GM18907 (cell line): ENCODE measurements around the gene PUSL1.
A peak's percentile ranks its signal among the peaks of the same experiment; 100 is the strongest.

Experiments
- ATAC-seq: cut with Tn5 transposase; IDR thresholded peaks from one replicate; pipeline ENCODE4 v1.9.1; 2021; ENCODE audit warnings: mild to moderate bottlenecking, moderate library complexity; ENCODE audit not compliant: unreplicated experiment

The PUSL1 gene

DNA sequence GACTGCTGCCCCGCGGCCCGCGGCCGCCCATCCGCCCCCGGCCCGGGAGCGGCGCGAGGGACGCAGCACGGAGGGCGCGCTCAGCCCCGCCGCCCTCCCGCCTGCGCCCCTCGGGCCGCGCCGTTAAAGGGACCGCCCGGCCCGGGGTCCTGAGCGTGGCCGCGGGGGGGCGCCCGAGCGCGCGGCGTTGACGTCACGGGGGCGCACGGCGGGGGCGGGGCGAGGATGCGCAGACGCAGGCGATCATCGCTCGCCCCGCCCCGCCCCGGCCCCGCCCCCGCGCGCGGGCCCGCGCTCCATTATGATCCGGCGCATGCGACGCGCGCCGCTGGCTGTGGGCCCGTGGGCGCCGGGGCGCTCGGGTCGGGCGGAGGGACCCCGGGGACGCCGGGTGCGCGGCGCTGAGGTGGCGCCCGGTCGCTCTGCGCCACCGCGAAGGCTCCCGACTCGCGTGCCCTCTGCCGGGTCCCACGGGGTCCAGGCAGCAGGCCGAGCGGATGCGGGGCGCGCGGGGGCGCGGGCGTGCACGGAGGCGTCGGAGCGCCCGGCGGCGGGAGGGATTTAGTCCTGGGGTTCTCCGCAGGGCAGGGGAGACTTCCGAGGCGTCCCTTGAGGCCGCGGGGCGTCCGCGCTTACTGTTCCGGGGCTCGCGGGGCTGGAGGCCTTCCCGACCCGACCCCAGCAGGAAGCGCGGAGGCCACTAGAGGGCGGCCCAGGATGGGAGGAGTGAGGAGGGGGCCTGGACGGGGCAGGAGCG, 41.0 kb downstream of the PUSL1 start, which contains the start of gene DVL1:
Gene DVL1 (minus strand): TSS at position 163 of the 757 bp plus-strand sequence. CDS start 353 bp downstream, outside the sequence.
- ATAC-seq = peak; percentile 59

DNA sequence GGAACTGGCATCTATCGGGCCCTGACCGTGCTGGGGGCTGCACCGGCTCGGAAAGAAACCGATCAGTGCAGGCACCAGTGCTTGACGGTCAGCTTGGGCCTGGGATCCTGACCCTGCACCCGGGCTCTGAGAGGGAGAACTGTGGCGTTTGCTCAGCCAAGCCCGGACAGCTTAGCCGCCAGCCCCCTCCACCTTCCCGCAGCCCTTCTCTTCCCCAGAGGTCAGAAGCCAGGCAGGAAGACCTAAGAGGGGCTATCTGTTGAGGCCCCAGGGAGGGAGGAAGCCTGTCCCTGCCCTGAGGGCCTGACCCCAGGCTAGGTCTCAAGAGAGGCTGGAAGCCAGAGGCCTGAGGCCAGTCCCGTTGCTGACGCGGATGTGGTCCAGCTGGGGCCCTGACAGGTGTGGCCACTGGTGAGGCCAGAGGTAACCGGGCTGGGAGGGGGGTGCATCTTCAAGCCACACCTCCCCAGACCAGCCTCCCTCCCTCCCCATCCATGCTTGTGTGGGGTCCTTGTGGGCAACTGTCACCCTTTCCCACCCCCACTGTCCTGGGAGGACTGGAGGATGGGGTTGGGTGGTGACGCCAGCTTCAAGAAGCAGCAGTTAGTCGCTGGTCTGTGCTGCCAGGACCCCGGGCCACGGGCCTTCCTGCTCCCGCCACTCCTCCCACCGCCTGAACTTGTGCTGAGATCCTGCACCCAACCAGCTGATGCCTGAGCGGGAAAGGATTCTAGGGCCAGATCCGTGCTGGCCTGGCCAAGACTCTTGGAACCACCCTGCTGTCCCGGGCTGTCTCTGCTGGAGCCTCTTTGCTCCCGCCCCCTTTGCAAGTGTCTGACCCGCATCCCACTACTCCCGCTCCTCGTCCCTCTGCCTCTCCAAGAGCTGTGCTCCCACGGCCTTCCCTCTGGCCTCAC, 43.4 kb downstream of the PUSL1 start:
- ATAC-seq = no peak

DNA sequence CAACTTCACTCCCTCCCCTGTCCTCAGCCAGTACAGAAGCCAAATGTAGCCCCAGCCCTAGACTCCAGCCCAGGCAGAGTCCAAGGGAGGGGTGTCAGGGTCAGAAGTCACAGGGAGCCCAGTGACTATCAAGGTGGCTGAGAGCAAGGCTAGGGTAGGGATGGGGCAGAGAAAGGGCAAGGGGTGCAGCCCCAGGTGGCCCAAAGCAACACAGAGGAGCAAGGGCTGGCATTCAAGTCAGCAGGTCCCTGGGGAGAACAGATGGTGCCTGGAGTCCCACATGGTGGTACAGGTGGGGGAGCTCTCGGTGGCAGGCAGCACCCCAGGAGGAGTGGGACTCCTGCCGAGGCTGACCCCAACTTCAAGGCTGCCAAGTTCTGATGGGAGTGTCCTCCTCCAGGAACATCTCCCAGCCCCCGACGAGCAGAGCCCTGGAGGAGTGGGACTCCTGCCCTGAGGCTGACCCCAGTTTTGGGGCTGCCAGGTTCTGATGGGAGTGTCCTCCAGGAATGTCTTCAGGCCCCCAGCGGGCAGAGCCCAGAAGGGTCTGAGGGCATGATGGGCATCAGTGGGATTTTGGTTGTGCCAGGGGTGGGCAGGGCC, 44.5 kb downstream of the PUSL1 start:
- ATAC-seq = no peak

DNA sequence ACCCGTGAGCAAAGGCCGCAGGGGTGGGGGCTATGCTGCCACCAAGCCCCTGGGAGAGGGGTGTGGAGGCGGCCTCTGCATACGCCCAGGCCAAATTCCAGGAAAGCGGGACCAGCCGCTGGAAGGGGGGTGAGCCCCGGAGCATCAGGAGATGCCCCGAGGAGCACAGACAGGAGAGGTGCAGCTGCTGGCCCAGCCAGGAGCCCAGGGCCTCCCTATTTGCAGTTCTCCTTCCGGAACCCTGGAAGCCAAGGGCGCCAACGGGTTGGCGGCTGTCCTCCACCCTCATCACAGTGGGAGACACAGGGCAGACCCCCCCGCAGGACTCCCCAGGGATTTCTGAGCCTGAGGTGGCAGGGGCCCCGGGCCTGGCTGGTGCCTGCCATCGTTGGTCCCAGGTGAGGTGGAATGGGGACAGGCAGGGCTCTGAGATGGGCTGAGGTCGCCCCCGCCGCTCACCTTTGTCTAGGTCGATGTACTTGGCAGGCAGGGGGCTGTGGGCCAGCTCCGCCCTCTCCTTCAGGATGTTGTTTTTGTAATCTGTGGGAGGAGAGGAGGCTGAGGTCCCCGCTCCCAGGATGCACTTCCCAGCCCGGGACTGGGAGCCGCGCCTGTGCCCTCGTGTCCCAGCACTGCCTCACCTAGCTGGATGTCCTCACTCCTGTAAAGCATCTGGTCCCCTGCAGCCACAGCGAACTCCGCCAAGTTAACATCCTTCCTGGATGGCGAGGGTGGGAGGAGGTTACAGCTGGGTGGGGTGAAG, 45.2 kb downstream of the PUSL1 start:
- ATAC-seq = no peak

DNA sequence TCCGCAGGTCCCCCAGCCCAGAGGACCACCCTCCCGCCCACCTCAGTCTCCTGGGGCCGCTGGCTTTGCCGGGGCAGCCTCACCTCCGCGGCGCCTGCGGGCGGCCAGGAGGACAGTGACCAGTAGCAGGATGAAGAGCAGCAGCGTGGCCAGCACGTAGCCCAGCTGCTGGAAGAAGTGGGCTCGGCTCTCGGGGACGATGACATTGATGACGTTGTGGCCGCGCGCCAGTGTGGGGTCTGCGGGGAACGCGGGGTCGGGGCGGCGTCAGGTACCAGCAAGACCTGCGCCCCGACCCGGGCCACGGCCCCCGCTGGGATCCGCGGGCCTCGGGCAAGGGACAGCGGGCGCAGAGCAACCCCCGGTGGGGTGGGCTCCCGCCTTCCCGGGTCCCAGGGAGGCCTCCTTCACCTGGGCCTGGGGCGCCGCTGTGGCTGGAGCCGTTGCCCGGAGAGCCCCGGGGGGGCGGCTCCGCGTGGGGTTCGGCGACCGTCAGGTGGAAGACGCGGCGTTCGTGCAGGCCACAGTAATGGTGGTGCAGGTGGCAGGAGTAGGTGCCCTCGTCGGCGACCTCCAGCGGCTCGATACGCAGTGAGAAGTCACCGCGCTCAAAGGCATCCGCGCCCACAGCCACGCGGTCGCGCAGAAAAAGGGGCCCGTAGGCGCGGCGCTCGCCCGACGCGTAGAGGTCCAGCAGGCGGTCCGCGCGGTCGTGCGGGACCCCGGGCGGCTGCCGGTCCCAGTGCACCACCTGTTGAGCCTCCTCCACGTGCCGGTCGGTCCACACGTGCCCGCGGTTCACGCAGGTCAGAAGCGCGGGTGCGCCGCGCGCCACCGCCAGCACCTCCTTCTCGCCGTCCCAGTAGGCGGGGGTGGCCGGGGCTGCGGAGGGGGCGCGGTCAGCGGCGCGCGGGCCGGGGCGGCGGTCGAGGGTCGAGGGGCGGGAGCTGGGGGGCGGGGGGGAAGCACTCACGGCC, 46.2 kb downstream of the PUSL1 start:
- ATAC-seq = no peak

DNA sequence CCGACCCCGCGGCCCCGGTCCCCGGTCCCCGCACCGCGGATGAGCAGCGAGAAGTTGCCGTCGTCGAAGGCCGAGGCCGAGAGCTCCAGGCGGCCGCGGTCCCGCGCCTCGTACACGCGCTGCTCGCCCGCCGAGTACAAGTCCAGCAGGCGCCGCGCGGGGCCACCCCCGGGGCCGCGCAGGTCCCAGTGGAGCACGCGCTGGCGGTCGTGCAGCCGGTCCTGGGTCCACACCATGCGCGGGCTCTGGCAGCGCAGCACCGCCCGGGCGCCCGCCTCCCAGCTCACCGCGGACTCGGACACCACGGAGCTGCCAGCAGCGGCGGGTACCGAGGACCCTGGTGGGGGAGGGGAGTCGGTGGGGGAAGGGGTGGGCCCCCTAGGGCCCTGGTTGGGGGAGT, 47.0 kb downstream of the PUSL1 start:
- no peak for ATAC-seq

DNA sequence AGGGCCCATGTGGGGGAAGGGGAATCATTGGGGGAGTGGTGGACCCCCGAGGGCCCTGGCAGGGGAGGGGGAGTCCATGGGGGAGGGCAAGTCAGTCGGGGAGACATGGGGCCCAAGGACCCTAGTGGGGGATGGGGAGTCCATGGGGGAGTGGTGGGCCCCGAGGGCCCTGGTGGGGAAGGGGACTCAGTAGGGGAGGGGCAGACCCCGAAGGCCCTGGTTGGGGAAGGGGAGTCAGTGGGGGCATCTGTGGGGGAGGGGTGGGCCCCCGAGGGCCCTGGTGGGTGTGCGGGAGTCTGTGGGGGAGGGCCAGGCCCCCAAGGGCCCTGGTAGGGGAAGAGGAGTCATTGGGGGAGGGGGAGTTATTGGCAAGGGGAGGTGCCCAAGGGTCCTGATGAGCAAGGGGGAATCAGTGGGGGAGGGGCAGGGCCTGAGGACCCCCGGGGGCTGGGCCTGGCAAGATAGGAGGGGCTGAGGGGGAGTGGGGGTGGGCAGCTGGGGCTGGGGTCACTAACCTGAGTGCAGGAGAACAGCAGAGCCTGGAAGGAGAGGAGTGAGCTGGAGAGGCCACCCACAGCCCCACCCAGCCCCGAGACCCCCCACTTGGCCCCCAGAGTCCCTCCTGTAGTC, 47.9 kb downstream of the PUSL1 start:
- no peak for ATAC-seq

DNA sequence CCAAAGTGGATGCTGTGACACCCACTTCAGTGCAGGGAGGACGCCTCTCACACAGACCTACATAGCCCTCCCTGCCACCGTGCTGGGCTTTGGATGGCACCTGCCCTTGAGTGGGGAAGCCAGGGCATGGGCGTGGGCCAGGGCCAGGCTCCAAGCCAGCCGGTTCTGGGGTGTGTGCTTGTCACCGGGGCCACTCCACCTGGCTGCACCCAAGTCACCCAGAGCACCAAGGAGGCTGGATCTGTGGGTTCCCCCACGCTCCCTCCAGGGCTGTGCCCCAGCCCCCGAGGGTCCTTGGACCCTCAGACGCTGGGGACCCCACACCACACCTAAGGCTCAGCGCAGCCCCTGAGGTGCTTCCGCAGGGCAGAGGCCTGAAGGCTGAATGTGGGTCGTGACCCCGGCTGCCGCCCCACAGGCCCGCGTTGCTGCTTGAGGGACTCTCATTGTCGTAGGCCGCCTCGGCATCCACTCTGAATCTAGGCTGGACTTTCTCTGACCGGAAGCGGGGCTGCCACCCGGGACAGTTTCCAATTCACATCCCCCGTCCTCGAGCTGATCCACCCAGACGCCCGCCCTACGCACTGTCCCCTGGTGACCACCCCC, 48.5 kb downstream of the PUSL1 start:
- ATAC-seq = no peak

DNA sequence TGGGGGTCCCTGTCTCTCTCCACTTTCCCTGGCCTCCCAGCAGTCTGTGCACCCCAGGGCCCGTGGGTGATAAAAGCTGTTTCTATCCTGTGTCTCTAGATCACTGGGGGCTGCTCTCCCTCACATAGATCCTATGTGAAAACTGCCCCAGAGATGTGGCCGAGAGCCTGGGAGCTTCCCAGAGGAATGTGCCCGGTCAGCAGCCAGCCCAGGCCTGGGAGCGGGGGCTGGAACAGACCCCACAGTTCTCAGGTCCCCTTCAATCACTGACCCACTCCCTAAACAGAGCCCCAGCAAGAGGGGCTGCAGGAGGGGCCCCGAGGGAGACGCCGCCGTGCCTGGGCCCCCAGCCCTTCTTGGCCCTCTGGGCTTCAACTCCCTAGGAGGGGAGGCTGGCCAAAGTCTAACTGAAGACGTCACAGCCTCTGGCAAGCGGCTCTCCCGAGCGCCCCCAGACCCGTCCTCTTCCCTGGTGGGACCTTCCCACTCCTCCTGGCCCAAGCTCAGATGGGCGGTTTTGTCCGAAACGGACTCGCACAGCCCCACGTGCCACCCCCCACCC, 49.6 kb downstream of the PUSL1 start:
- ATAC-seq = no peak

DNA sequence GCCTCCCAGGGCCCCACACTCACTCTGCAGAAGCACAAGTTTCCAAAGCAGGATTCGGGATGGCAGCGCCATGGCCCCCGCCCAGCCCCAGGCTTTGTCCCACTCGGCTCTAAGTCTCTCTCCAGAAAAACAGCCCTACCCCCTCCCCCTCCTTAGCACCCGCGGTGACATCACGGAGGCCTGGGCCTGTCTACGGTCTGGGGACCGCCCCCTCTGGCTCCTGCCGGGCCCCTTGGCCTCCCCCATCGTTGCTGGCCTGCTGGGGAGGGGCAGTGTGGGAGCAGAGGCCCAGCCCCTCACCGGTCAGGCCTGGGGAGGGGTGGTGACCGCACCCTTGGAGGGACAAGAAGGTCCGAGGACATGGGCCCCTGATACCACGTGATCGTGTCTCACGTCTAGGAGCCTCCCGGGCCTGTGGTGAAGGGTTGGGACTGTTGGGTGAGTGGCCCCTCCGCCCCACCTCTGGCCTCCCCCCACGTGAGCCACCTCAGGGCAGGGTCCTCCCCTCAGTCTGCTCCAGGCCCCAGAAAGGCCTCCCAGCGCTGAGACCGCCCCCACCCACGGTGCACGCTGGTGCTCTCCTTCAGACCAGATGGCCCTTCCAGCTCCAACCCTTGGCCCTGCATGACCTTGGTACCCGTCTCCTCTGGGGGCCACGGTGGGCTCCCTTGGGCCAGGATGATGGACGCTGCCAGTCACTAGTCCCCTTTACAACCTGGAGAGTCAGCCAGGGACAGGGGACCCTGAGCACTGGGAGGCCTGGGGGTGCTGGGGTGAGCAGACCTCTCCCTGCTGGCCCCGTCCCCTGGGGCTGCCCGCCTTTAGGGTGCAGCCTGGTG, 50.3 kb downstream of the PUSL1 start, which contains the start of gene MXRA8:
Gene MXRA8 (minus strand): TSS at position 123 of the 839 bp plus-strand sequence. CDS start 51 bp downstream, at position 72.
- ATAC-seq = no peak

DNA sequence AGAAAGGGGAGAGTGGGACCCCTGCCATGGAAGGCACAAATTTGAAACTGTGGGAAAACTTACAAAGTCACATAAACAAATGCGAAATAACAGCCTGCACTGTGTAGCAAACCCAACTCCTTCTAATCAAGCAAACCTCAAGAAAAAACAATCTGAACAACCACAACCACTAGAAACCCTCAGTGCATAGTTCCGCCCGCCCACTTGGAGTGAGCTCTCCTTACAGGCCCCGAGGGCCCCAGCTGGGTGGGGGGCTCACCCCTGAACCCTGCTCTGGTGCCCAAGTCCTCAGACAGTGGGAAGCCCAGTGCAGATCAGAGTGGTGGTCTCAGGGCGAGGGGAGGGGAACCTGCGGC, 50.9 kb downstream of the PUSL1 start:
- ATAC-seq = no peak

DNA sequence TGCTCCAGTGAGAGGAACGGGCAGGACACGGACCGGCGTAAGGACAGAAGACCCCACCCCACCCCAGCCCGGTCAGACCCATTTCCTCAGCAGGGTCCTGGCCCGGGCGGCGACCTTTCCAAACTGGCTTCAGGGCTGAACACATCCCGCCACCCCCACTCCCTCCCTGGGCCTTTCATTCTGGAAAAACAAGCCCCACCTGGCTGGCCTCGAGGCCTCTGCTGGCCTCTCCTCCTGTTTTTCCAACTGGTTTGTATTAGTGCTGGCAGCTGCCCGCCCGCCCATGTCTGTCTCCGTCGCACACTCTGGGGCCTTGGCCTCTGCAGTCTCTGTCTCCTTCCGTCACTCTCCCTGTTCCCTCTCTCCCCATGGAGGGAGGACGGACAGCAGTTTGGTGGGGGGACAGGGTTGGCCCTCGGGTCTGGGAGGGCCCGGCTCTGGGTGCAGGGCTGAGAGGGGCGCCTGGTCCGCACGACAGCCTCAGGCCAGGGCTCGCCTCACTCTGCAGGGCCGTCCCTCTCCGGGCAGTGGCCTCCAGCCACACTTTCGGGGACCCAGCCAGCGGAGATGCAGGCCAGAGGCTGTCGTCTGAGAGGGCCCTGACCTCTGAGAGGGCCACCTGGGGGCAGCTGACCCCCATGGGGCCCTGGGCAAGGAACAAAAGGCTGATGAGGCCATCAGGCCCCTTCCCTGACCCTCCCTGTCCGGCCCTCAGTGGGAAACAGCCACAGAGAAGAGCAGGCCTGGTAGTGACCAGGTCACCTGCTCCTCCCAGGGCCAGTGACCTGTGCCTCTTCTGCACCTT, 51.5 kb downstream of the PUSL1 start:
- ATAC-seq = no peak

DNA sequence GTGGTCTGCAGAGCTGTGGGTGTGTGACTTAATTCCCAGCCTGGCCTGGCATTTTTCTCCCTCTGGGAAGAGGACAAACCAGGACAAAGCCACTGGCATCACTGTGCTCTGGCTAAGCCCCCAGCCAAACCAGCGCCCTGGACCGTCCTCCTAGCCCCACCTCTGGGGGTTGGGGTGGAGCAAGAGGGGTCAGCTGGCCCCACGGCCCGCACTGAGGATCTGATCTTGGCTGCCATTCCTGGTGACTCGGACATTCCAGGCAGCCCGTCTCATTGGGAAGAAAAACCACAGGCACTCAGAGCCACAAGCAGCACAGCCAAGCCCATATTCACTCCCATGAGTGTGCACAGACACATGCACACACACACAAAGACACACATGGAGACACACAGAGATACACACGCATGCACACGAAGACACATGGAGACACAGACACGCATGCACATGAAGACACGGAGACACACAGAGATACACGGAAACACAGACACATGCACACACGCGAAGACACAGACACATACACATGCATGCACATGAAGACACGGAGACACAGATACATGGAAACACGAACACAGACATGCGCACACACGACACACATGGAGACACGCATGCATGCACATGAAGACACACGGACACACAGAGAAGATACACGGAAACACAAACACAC, 52.2 kb downstream of the PUSL1 start:
- ATAC-seq = no peak
